GM18502 (cell line): Measurements from ENCODE around the gene GPI.

Experiments
- ATAC-seq: cut with Tn5 transposase; IDR thresholded peaks from one replicate; pipeline ENCODE4 v1.9.1; 2021; ENCODE audit warnings: mild to moderate bottlenecking; ENCODE audit not compliant: unreplicated experiment, poor library complexity

Gene GPI

GRCh38 chr19:34448191-34448590 is 83.2 kb downstream of the GPI start:
- ATAC-seq: no peak
